B cell (primary cell): ENCODE results near the gene WDR82. TPM values are rescaled to one million over a fixed set of nuclear protein-coding genes. Genes with fewer than 3 reads are reported as not detected.

ENCODE experiments used
- ATAC-seq: fragments of 200-7000 bp; cut with Tn5 transposase; one replicate; pipeline ENCODE4 v1.10.0; 2021; ENCODE audit warnings: low read depth, mild to moderate bottlenecking, moderate number of reproducible peaks, moderate library complexity
- CTCF ChIA-PET: fragments of 350-600 bp; sonication (Branson Sonifier 250); formaldehyde crosslinking; loops from one replicate; lab custom pipeline; 2021; ENCODE audit warnings: antibody characterized with exemption, inconsistent platforms; lab: Charles Lee
- POLR2A ChIA-PET: fragments of 350-600 bp; sonication (Branson Sonifier 250); formaldehyde crosslinking; loops from one replicate; lab custom pipeline; 2021; ENCODE audit warnings: antibody characterized with exemption; lab: Charles Lee
- DNase-seq: peaks from one replicate; pipeline ENCODE4 v3.0.0; 2013
- H2AFZ ChIP-seq: 2 replicates; pipeline ENCODE4 v1.6.1; 2012; ENCODE audit warnings: mild to moderate bottlenecking, low read depth, low read length; ENCODE audit not compliant: insufficient read depth, poor library complexity, severe bottlenecking
- H3K27ac ChIP-seq, 2 donors: 1 replicate in 1 of 2; 2 replicates in 1 of 2; pipeline ENCODE4 v1.5.1; 2012 to 2013; ENCODE audit warnings: low read length in 2 of 2, mild to moderate bottlenecking in 2 of 2, moderate library complexity in 1 of 2
- H3K27me3 ChIP-seq, 4 experiments: fragments of 200-600 bp in 1 of 4; sonication (generic) in 1 of 4; replicated peaks in 1 of 4; 1 replicate in 2 of 4; 2 replicates in 2 of 4; pipeline versions ENCODE4 v1.6.1 to v1.7.0; 2013 to 2016; ENCODE audit warnings: low read length in 3 of 4, mild to moderate bottlenecking in 2 of 4, mixed read lengths in 1 of 4, moderate library complexity in 1 of 4; ENCODE audit not compliant: insufficient read depth in 4 of 4, control insufficient read depth in 3 of 4; ENCODE audit errors: control extremely low read depth in 1 of 4
- H3K36me3 ChIP-seq, 2 experiments: replicated peaks in 1 of 2; 1 replicate in 1 of 2; 2 replicates in 1 of 2; pipeline versions ENCODE4 v1.6.1 to v1.7.1; 2013; ENCODE audit warnings: low read length in 1 of 2; ENCODE audit not compliant: insufficient read depth in 2 of 2, control insufficient read depth in 1 of 2; ENCODE audit errors: control extremely low read depth in 1 of 2, extremely low read depth in 1 of 2
- H3K4me1 ChIP-seq, 2 donors: fragments of 200-600 bp in 1 of 2; sonication (generic) in 1 of 2; 1 replicate in 1 of 2; 2 replicates in 1 of 2; pipeline versions ENCODE4 v1.5.1 to v1.6.1; 2013 to 2017; ENCODE audit warnings: low read length in 2 of 2; ENCODE audit not compliant: control insufficient read depth in 2 of 2, insufficient read depth in 2 of 2
- H3K4me2 ChIP-seq: replicated peaks from 2 replicates; pipeline ENCODE3; 2012; ENCODE audit warnings: mild to moderate bottlenecking, low read depth, low read length; ENCODE audit not compliant: poor library complexity, severe bottlenecking
- H3K4me3 ChIP-seq, 5 experiments: fragments of 200-600 bp in 1 of 5; sonication (generic) in 1 of 5; 1 replicate in 3 of 5; 2 replicates in 2 of 5; pipeline versions ENCODE4 v1.5.1 to v1.7.0; 2011 to 2016; ENCODE audit warnings: low read length in 4 of 5, mild to moderate bottlenecking in 4 of 5, low read depth in 2 of 5, control low read depth in 1 of 5, moderate library complexity in 1 of 5; ENCODE audit not compliant: insufficient read depth in 1 of 5; ENCODE audit errors: control extremely low read depth in 1 of 5, extremely low read depth in 1 of 5
- H3K79me2 ChIP-seq: fragments of 200-600 bp; sonication (generic); one replicate; pipeline ENCODE4 v1.6.0; 2016; ENCODE audit warnings: low read length; ENCODE audit not compliant: control insufficient read depth, insufficient read depth
- H3K9ac ChIP-seq: fragments of 200-600 bp; sonication (generic); 2 replicates; pipeline ENCODE4 v1.6.1; 2017; ENCODE audit warnings: mild to moderate bottlenecking, low read length, moderate library complexity
- H3K9me3 ChIP-seq, 3 donors: one replicate each; pipeline versions ENCODE4 v1.6.1 to v1.7.1; 2013; ENCODE audit warnings: low read length in 2 of 3; ENCODE audit not compliant: control insufficient read depth in 2 of 3, insufficient read depth in 1 of 3; ENCODE audit errors: control extremely low read depth in 1 of 3
- H4K20me1 ChIP-seq: 2 replicates; pipeline ENCODE4 v1.6.0; 2012; ENCODE audit warnings: mild to moderate bottlenecking, low read length; ENCODE audit not compliant: insufficient read depth, control insufficient read depth, poor library complexity, severe bottlenecking
- H3K27ac Mint-ChIP-seq: one replicate; pipeline ENCODE4 v1.8.0; 2021; ENCODE audit warnings: mixed read lengths
- H3K27me3 Mint-ChIP-seq: one replicate; pipeline ENCODE4 v1.8.0; 2021; ENCODE audit warnings: mixed read lengths
- H3K4me1 Mint-ChIP-seq: one replicate; pipeline ENCODE4 v1.8.0; 2021; ENCODE audit warnings: mixed read lengths
- H3K4me3 Mint-ChIP-seq: one replicate; pipeline ENCODE4 v1.8.0; 2021; ENCODE audit warnings: mixed read lengths
- H3K9me3 Mint-ChIP-seq: one replicate; pipeline ENCODE4 v1.8.0; 2022; ENCODE audit warnings: mixed read lengths; ENCODE audit not compliant: insufficient read depth
- CTCF ChIP-seq: fragments of 200-600 bp; IDR thresholded peaks from one replicate; pipeline ENCODE4 v1.8.0; 2022; ENCODE audit warnings: antibody characterized with exemption, mild to moderate bottlenecking
- EZH2 ChIP-seq: IDR thresholded peaks from 2 replicates; pipeline ENCODE4 v1.6.1; 2012; ENCODE audit warnings: borderline replicate concordance, low read depth, mild to moderate bottlenecking, moderate library complexity, low read length; ENCODE audit not compliant: insufficient read depth, poor library complexity, severe bottlenecking
- WGBS: methylation state at CpG from one replicate; pipeline ENCODE4 v1.1.5; 2013; ENCODE audit warnings: missing lambda C conversion rate; ENCODE audit not compliant: insufficient coverage; 5-methylcytosine and 5-hydroxymethylcytosine counted together
- intact Hi-C: fragments of 100-400 bp; cut with micrococcal nuclease; formaldehyde crosslinking; loops from one replicate; pipeline ENCODE4 v1.10.0; 2022
- polyA plus RNA-seq: library from polyadenylated mRNA; depleted of rRNA; stranded (reverse); fragments of >200 nt; gene quantifications from 2 replicates; pipeline ENCODE4 v1.2.3, GENCODE V29; 2012
- total RNA-seq, 2 donors: library from RNA; stranded (reverse); fragments of 120-200 nt in 1 of 2; gene quantifications; 1 replicate in 1 of 2; 2 replicates in 1 of 2; pipeline versions ENCODE4 v1.2.3 to v1.2.4, GENCODE V29; 2013 to 2022

Gene WDR82
- total and polyA plus RNA-seq, 2 donors (not counting 1 experiment from before 2014, with no cell fraction given): 27.8 to 101 TPM

DNA sequence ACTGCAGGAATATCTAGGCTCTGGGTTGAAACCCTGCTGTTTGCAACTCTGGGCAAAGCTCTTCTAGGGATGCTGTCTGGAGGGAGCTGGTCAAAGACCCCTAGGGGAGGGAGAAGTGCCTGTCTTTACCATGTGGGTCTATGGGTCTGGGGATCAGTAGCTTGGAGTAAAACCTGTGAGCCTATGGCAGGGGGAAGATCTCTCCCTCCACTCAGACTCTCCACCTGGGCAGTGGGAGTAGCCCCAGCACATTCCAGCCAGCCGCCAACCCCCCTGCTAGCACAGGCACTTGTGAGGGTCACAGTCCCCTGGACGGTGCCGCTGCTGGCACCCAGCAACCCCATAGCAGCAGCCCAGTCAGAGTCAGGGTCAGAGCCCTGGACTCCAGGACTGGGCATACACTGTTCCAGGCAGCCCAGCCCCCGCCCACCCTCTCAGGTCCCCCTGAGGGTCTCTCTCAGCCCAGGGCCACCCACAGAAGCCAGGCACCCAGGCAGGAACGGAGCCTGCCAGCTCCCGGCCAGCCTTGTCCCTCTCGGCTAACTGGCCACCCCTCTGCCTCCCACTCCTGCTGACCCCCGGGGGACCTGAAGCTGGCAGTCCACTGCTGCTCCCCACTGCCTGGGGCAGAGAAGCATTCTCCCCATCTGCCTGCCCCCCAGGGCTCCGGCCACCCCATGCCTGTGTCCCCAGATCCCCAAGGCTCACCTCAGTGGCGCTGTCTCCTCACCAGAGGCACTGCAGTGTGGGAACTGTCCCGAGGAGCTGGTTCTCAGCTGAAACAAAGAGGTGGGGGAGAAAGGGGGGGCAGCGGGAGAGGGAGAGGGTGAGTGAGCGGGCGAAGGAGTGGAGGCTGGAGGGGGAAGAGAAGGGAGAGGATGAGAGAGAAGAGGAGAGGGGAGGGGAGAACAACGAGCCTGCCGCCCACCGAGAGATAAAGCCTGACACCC lies 20.0 kb upstream of the WDR82 start:
- no peak overlapping the region for H2AFZ ChIP-seq
- TF ChIP-seq CTCF (no peak), EZH2 (no peak)
- intact Hi-C loops: no loop called here
- H3K4me3 ChIP-seq: no peak overlapping the region
- peaks cover 0 to 16% of the 10 kb centered on the region in 2 donors for H3K4me1 ChIP-seq
- peaks cover 18% of the 10 kb centered on the region for H3K79me2 ChIP-seq
- no peak overlapping the region for H3K4me2 ChIP-seq
- Mint-ChIP-seq H3K9me3 (no peaks in the 10 kb centered on the region), H3K4me3 (no peak overlapping the region), H3K4me1 (peaks cover 21% of the 10 kb centered on the region), H3K27ac (peak overlapping the region; percentile 50), H3K27me3 (no peaks in the 10 kb centered on the region)
- POLR2A ChIA-PET: interaction anchor here (0.6 to 1.1 kb wide), 2 partner anchors 10 to 63 kb away, joined by 3 to 6 read pairs; no protein-coding TSS in a partner anchor
- no peak for DNase-seq
- H3K27me3 ChIP-seq: no peaks in the 10 kb centered on the region
- no peaks in the 10 kb centered on the region for H3K9me3 ChIP-seq
- H3K9ac ChIP-seq: no peak overlapping the region
- H3K36me3 ChIP-seq: peaks cover 0 to 10% of the 10 kb centered on the region in 2 experiments
- CTCF ChIA-PET: interaction anchor here (0.6 to 12.8 kb wide), 4 partner anchors 10 to 78 kb away, joined by 3 to 352 read pairs (median 9); partner anchors contain the start of gene GLYCTK
- no peak overlapping the region for H3K27ac ChIP-seq
- no peak for ATAC-seq
- WGBS: 64% methylated on average over 17 of the region's 17 CpGs
- H4K20me1 ChIP-seq: peaks cover 6% of the 10 kb centered on the region
